Thymus (tissue), 11 donors: ENCODE results near the gene BIRC2. TPM values are rescaled to one million over a fixed set of nuclear protein-coding genes. Genes with fewer than 3 reads are reported as not detected.

Experiments
- DNase-seq, 9 donors: peaks; one replicate each; pipeline ENCODE4 v3.0.0-alpha.2; 2013; ENCODE audit warnings: low spot score in 9 of 9, low read depth in 6 of 9, missing footprints in 1 of 9
- H3K27ac ChIP-seq, 2 donors: one replicate each; pipeline ENCODE4 v1.5.1; 2013; ENCODE audit warnings: control low read depth in 1 of 2, low read depth in 1 of 2, low read length in 1 of 2, mild to moderate bottlenecking in 1 of 2, moderate library complexity in 1 of 2
- H3K27me3 ChIP-seq, 2 donors: one replicate each; pipeline ENCODE4 v1.5.1; 2013; ENCODE audit warnings: low read length in 1 of 2; ENCODE audit not compliant: control insufficient read depth in 2 of 2, insufficient read depth in 1 of 2
- H3K36me3 ChIP-seq, 2 donors: one replicate each; pipeline ENCODE4 v1.5.1; 2013; ENCODE audit warnings: low read length in 1 of 2, mild to moderate bottlenecking in 1 of 2, moderate library complexity in 1 of 2; ENCODE audit not compliant: control insufficient read depth in 2 of 2, insufficient read depth in 2 of 2
- H3K4me1 ChIP-seq, 2 donors: one replicate each; pipeline ENCODE4 v1.5.1; 2013; ENCODE audit warnings: low read length in 2 of 2; ENCODE audit not compliant: control insufficient read depth in 2 of 2, insufficient read depth in 2 of 2
- H3K4me3 ChIP-seq, 2 donors: one replicate each; pipeline ENCODE4 v1.5.1; 2013; ENCODE audit warnings: low read length in 2 of 2, control low read depth in 1 of 2, mild to moderate bottlenecking in 1 of 2
- H3K9me3 ChIP-seq, 2 donors: one replicate each; pipeline ENCODE4 v1.5.1; 2013; ENCODE audit warnings: low read length in 1 of 2, mild to moderate bottlenecking in 1 of 2; ENCODE audit not compliant: control insufficient read depth in 2 of 2, insufficient read depth in 1 of 2
- whole genome bisulfite sequencing: extraction: QIAGEN DNeasy Blood & Tissue Kit; methylation state at CpG from one replicate; pipeline ENCODE4 v1.1.7; 2013; 5-methylcytosine and 5-hydroxymethylcytosine counted together
- polyA plus RNA-seq: library from polyadenylated mRNA; stranded (reverse); fragments of 200-250 nt; gene quantifications from one replicate; pipeline ENCODE4 v1.2.3, GENCODE V29; 2013
- total RNA-seq: library from RNA; stranded (reverse); fragments of 120-200 nt; gene quantifications from one replicate; pipeline ENCODE4 v1.2.4, GENCODE V29; 2013
- donor health status: healthy.

BIRC2 gene
- total and polyA plus RNA-seq, 2 donors: 95.9 to 127 TPM

GRCh38 chr11:102423936-102424335 lies 76.9 kb downstream of the BIRC2 start:
- no peak overlapping the region for H3K4me3 ChIP-seq
- no peaks in the 10 kb centered on the region for H3K9me3 ChIP-seq
- H3K27ac ChIP-seq: no peak overlapping the region
- H3K27me3 ChIP-seq: no peaks in the 10 kb centered on the region
- DNase-seq: no peak
- peaks cover 16 to 35% of the 10 kb centered on the region in 2 donors for H3K4me1 ChIP-seq
- WGBS: 76% methylated on average over 1 of the region's 1 CpG
- peaks cover 12 to 23% of the 10 kb centered on the region in 2 donors for H3K36me3 ChIP-seq

DNA sequence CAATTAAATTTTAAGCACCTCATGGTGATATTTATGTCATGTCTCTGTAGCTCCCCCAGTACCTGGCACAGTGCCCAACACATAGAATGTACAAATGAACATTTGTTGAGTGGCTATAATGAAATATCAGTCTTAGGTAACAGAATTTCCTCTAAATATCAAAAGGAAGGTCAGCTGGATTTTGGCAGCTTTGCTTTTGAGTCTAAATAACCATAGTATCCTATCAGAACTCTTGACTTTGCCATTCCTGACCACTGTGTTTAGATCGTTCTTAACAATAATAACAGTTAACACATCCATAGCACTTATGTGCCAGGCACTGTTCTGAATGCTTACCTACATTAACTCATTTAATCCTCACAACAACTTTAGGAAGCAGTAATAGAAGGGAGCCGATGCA lies 79.0 kb downstream of the BIRC2 start:
- WGBS: 96% methylated on average over 2 of the region's 2 CpGs
- Histone ChIP-seq H3K4me3 (no peak overlapping the region), H3K27ac (no peak overlapping the region), H3K36me3 (peaks cover 4 to 13% of the 10 kb centered on the region in 2 donors), H3K9me3 (no peaks in the 10 kb centered on the region), H3K4me1 (peaks cover 23 to 36% of the 10 kb centered on the region in 2 donors), H3K27me3 (no peaks in the 10 kb centered on the region)
- DNase-seq: no peak

- no peak overlapping the region for H3K4me3 ChIP-seq
- no peaks in the 10 kb centered on the region for H3K9me3 ChIP-seq
- no peaks in the 10 kb centered on the region for H3K27me3 ChIP-seq
- H3K36me3 ChIP-seq: peaks cover 4 to 13% of the 10 kb centered on the region in 2 donors
- no peak overlapping the region for H3K27ac ChIP-seq
- DNase-seq: no peak
- H3K4me1 ChIP-seq: peaks cover 23 to 33% of the 10 kb centered on the region in 2 donors
Observed at GRCh38 chr11:102426570-102426969, 79.6 kb downstream of the BIRC2 start.

DNA sequence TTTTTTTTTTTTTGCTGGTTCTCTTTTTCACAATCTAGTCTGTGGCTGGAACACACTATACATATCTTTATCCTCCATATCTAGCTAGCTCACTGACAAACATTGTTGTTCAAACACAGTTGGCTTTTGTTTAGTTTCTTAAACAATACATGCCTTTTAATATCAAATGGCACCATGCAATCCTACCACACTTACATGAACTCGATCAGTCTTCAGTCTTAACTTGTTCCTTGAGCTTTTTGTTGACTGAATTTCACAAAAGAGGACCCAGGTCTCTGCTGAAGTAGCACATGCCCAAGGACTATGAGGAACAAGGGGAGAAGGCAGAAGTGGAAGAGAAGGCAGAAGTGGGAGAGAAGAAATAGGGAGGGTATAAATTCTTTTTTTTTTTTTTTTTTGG lies 80.1 kb downstream of the BIRC2 start:
- no peak overlapping the region for H3K4me3 ChIP-seq
- peaks cover 4 to 13% of the 10 kb centered on the region in 2 donors for H3K36me3 ChIP-seq
- WGBS: 0% methylated on average over 1 of the region's 1 CpG
- no peaks in the 10 kb centered on the region for H3K27me3 ChIP-seq
- DNase-seq: no peak
- no peak overlapping the region for H3K27ac ChIP-seq
- peaks cover 20 to 28% of the 10 kb centered on the region in 2 donors for H3K4me1 ChIP-seq
- H3K9me3 ChIP-seq: no peaks in the 10 kb centered on the region

Other genes with a start within 250 kb of the BIRC2 start
- gene YAP1, start 236.8 kb upstream of the BIRC2 start, total RNA-seq: 10.5 TPM
- gene YAP1, start 236.8 kb upstream of the BIRC2 start, polyA plus RNA-seq: 27.9 TPM
- 63.6 TPM for gene BIRC3, start 29.7 kb upstream of the BIRC2 start, total RNA-seq
- 73.7 TPM for gene BIRC3, start 29.7 kb upstream of the BIRC2 start, polyA plus RNA-seq
- 282 TPM for gene TMEM123, start 105.6 kb downstream of the BIRC2 start, total RNA-seq
- gene TMEM123, start 105.6 kb downstream of the BIRC2 start, polyA plus RNA-seq: 174 TPM
- gene MMP7, start 183.5 kb downstream of the BIRC2 start, total RNA-seq: 3.3 TPM
- gene MMP7, start 183.5 kb downstream of the BIRC2 start, polyA plus RNA-seq: 35.2 TPM